Activated gamma-delta T cell (primary cell): Measurements from ENCODE around the gene MYO15B.

Source experiments
- DNase-seq: peaks from one replicate; lab custom pipeline; 2025; lab: John Stamatoyannopoulos, UW

MYO15B gene

DNA sequence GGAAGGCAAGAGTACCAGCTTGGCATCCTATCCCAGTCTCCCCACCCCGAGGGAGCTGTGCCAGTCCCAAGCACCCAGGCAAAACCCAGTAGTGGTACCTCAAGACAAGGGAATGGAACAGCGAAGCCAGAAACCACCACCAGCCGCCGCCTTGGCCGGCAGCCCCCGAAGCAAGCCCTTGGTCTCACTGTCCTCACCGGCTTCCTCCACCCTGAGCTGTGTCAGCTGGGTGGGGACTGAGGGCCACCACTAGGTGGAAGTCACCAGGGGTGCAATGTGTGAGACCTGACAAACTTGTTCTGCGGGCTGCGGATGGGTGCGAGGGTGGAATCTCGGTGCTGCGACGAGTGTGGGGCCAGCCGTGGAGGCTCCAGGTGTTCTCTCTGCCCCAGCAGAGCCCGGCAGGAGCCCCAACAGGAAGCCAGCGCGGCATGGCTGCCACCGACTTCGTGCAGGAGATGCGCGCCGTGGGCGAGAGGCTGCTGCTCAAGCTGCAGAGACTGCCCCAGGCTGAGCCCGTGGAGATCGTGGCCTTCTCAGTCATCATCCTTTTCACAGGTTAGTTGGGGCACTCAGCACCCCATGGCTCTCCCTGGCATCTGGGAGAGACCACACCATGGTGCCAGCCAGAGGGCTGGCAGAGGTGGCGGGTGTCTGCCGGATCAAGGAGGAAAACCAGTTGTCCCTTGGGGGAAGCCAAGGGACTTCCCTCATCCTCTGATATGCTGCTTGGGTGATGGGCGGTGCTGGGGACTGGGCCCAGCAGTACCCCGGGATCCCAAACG, 52.4 kb downstream of the MYO15B start:
- no peak for DNase-seq

DNA sequence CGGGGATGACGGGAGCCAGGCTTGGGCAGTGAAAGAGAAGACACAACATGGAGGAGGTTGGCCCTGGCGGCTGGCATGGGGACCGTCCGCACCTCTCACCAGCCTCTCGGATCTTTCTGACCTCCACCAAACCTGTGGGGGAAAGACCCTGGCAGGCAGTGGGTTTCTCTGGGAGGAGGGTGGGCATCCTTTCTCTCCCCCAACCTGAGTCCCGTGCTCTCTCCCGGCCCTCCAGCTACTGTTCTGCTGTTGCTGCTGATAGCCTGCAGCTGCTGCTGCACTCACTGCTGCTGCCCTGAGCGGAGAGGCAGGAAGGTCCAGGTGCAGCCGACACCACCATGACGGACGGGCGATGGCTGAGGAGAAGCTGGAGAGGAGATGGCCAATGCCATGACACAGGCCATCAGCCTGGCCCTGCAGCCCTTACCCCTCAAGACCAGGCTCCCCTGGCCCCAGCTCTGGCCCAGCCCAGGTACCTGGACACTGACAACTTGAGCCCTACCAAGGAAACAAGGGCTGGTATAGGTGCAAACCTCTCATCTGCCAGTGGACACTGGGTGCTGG, 53.0 kb downstream of the MYO15B start:
- DNase-seq: no peak

DNA sequence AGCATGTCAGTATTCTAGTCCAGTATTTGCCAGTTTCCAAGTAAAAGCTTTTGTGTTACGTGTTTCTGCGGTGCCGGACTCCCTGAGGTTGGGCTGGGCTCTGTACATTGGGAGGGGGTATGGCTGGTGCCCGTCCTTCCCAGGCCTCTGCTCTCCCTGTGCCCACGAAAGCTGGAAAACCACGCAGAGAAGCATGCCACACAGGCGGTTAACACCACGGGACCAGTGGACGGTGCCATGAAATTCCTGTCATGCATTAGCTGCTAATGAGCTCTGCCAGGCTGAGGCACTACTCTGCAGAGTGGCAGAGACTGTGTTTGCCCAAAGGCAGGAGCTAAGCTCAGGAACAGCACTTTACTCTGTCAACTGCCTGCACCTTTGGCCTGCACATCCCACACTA, 53.7 kb downstream of the MYO15B start:
- DNase-seq: no peak

DNA sequence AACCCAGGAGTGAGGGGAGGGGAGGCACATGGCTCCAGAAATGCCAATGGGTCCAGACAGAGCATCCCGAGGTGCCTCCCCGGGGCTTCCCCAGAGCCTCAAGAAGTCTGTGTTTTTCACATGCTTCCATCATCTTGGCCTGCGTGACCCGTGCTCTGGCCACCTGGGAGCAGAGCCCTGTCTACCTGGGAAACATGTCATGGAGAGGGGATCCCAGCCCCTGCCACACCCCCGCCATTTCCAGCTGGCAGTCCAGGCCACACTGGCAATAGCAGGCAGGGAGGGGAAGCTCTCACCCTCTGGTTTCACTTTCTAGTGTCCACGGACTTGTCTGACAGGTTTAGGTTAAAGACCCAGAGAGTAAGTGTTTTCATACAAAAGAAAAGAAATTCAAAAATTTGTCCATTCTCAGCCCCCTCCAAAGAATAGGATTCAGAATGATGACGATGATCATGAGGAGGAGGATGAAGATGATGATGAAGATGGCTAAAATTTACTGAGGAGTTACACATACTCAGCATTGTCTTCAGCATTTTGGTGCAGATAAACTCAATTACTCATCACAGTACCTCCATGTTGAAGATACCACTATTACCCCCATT, 54.7 kb downstream of the MYO15B start:
- DNase-seq: no peak

DNA sequence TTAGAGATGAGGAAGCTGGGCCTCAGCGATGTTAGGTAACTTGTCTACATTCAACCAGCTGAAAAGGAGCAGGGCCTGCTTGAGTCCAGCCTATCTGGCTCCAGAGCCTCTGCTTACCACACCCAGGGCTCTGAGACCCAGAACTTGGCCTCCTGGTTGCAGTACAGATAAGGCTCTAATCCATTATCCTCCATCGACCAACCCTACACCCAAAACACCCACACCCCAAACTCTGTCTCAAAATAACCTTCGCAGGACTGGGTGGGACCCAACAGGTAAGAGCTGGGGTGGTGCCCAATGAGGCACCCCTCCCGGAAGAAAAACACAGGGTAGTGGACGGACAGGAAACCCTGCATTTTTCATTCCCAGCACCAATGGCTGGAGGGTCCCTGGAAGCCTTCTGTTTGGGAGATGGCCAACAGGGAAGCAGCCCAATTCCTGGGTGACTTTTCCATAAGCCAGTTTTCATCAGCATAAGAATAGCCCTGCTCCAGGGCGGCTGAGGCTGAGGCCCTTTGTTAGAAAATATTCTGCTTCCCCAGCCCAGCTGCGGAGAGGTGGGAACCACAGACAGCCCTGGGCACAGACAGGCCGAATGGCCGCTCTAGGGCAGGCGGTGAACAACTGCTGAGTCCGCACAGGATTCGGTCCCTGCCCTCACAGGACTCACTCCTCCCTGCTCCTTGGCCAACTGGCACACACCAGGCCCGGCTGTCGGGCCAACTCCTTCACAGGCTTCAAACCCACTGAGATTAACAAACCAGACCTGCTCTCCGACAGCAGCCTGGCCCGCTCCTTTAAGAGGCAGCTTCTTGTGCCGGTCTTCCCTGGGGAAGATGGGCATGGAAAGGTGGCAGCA, 55.4 kb downstream of the MYO15B start:
- no peak for DNase-seq

DNA sequence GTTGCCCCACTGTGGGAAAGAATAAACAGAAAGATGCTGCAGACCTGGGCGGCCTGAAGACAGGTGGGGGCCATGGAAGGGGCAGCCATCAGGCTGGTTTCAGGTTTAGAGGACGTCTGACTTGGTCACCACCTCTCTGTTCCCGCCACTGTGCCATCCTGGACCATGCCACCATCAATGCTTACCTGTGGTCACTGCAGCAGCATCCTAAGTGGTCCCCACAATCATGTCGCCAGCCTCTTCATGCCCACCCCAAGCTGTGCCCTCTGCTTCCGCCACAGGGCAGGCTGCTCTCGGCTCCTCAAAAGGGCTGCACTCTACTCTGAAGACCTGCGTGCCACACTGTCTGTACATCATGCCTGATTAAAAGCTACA, 56.0 kb downstream of the MYO15B start:
- no peak for DNase-seq

DNA sequence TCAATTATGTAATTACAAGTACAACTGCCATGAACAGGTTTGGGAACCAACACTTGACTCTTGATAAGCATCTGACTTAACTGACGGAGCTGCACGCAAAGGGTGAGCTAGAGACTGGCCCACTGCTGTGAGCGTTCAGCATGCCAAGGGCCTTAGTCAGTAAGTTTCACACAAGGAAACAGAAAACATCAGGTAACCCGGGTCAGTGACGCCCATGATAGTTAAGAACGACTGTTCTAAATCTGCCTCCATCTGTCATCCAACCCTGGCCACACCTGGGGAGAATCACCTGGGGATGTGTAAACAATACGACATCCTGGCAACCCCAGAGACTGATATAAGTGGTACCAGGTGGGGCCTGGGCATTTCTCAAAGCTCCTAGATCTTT, 57.9 kb downstream of the MYO15B start:
- DNase-seq: no peak

DNA sequence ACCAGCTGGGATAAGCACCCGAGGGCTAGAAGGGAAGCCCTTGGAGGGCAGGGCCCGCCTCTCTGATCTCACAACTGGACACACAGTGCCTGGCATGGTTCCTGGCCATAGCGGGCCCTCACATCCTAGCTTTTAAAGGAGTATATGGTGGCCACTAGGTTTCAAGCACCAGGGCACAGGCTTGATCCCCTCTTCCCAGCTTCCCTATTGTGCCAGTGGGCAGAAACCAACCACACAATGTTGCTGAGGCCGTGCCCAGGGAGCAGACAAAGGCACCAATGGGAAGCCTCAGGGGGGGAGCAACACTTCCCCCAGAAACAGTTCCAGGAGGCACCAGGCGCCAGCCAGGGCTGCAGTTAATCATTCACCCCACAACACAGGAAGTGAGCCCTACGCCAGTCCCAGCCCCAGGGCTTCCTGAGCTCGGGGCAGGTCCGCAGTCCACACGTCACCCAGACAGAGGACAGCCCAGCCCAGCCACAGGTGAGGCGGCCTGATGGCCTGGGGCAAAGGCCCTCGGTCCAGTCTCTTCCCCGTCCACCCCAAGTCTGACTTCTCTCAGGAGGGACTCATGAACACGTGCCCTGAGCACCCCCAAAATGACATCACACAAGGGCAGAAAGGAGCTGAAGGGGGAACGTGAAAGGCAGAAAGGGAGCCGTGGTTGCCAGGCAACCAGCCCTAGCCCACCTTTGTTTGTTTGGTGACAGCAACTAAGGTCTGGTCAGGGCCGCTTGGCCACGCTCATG, 58.5 kb downstream of the MYO15B start:
- DNase-seq: no peak

DNA sequence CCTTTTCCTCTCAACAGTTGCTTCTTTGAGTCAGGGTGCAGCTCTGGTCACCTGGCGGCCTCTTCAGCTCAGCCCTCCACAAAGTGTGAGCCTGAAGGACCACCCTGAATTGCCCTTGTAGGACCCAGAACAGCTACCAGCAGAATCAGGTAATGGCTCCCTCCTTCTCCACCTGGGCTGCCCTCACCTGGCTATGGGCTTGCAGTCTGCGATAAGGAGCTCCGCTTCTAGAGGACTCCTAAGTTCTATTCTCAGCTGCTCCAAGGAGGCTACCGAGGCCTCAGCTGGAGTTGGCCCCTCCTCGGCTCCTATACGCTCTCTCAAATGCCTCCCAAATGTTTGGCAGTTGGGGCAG, 59.0 kb downstream of the MYO15B start:
- DNase-seq: no peak

DNA sequence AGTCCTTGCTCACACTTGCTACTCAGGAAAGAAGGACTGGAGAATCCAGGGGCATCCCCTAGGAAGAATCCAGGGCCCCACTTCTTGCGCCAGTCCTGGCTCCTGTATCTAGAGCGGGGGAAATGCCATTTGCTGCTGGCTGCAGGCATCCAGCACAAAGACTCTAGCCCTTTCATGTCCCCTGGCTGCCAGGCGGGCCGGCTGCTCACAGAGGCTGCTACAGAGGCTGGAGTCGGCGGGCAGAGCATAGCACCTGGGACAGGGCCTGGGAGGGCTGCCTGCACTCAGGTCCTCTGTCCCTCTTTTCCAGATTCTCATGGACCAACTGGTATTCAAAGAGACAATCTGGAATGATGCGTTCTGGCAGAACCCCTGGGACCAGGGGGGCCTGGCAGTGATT, 59.5 kb downstream of the MYO15B start:
- DNase-seq: no peak

DNA sequence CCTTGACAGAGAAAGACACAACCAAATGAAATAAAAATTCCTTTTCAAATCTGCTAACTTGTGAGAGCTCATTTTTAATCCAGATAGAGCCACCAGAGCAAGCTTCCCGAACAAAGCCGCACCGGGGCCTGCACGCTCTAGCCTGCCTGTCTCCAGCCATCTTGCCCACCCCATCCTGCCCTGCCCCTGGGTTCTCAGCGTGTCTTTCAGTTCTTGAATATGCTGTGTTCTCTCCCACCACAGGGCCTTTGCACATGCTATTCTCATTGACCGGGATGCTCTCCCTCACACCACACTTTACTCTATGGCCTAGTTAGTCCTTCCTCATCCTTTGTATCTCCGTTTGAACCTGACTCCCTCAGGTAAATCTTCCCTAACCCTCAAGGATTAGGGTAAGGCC, 60.3 kb downstream of the MYO15B start:
- no peak for DNase-seq

DNA sequence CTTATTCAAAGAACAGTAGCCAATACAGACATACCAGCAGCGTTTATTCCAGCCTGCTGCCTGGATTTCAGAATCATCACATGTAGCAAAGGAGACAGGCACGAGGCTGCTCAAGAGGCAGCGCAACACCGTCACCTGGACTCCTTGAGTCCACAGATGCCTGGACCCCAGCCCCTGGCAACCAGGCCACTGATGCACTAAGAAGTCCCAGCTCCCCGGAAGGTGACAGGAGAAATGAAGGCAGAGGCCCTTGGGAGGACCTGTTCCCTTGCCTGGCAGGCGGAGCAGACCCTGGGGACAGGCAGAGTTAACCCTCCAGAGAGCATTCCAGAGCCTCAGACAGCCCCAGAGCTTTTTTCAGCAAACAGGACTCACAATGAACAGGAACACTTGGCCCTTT, 62.1 kb downstream of the MYO15B start:
- DNase-seq: no peak

DNA sequence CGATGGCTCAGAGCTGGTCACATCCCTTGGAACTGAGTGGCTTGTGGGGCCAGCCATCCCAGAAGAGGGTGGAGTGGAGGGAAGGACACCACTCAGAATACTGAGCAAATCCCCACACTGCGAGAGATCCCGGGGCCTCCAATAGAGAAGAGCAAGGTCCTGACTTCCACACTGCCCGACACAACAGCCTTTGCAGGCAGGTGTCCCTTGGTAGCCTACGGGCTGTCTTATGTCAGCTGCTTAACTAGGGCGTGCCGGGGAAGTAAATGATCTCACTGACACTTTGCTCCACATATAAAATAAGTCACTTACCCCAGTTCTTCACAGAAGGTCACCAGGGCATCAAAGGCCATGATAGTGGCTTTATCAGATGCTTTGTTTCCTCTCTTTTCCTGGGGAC, 63.3 kb downstream of the MYO15B start:
- no peak for DNase-seq

DNA sequence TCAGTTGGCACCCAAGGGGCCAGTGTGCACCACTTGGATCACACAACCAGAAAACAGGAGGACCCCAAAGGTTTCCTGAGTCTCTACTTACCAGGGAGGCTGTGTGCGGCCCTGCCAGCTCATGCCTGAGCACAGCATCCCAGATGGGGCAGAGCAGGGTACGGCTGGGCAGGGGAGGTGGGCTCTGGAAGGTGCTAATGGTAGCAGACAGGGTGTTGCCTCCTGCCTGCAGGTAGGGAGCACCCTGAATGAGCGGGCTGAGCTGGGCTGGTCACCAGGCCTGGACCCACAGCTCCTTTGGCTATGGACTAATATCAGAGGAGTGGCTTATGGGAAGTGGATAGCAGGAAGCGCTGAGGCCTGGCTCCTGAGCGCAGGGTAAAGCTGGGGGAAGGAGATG, 64.7 kb downstream of the MYO15B start:
- no peak for DNase-seq

DNA sequence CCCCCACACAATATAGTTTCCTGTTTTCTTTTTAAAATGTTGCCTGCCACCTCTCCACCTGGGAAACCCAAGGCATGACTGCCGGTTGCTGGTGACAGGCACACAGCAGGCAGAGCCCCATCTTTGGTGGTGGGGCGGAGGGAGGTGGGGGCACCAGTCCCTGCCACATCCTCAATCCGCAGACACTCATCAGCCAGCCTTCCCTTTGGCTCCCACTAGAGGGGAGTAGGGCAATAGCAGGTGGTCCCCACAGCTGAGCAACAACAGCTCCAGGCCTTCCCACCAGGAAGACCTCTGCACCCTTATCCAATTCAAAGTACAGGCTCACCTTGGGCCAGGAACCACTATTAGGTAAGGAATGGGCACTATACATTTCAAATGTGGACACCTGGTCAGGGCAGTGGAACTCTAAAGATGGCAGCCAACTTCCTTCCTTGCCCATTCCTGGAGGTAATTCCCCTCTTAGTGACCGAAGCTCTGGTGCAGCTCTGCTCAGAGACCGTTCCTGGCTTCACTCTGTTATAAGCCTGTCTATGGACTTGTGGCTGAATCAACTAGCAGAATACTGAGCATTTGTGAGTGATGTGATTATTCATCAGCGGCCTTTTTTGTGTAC, 65.4 kb downstream of the MYO15B start:
- DNase-seq: no peak

DNA sequence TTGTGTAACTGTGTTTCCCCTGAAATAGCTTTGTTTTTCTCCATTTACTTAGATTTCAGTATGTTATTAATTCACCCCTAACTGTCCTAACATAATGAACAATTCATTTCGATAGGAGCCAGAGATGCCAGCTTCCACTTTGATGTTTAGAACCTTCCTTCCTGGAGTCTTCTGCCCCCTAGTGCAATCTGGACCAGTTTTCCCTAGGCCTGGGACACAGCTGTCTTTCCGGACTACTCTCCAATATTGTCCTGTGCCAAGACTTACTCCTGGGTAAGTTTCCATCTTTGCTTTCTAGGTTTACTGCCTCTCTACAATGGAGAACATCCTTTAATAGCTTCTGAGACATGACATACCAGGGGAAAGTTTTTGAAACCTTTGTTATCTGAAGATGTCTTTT, 66.6 kb downstream of the MYO15B start:
- no peak for DNase-seq

DNA sequence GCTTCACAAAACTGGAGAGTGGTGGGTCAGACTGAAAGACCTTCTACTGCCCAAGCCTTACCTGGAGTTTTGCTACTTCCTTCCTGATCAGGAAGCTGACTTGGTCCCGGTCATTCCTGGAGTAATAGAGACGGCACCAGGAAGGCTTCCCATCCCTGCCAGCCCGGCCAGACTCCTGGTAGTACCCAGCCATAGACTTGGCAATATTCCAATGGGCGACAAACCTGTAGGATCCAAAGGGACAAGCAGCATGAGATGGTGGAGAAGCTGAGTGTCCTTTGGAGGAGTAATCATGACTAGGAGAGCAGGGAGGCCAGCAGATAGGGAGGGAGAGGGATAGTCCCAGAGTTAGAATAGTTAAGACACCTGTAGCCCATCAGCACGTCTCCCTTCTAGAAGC, 70.6 kb downstream of the MYO15B start:
- no peak for DNase-seq

DNA sequence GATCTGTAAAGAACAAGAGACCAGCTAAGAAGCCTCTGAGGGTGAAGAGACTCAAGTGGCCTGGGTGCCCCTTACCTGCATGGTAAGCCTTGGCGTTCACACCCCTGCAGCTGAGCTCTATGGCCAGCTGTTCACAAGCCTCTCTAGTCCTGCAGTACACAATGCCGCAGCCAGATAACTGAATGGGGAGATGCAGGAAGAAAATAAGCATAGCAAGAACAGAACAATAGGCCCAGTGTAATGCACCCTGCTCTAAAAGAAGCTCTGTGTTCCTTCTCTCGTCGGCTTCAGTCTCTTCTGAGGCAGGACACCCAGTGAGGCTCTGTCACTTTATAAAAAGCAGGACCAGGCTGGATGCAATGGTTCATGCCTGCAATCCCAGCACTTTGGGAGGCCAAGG, 73.9 kb downstream of the MYO15B start:
- DNase-seq: no peak

DNA sequence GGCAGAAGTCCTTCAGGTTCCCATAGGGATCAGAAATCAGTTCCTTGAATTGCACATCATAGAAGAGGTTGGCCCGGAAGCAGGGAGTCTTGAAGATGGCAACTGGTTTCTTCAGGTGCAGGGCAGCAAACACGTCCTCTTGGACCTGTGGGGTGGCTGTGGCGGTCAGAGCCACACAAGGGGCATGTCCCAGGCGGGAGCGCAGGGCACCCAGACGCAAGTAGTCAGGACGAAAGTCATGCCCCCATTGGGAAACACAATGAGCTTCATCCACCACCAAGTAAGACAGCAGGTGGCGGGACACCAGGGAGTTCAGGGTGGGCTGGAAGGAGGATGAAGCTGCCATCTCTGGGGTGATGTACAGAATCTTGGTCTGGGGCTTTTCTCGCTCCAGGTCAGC, 74.9 kb downstream of the MYO15B start:
- DNase-seq: no peak

DNA sequence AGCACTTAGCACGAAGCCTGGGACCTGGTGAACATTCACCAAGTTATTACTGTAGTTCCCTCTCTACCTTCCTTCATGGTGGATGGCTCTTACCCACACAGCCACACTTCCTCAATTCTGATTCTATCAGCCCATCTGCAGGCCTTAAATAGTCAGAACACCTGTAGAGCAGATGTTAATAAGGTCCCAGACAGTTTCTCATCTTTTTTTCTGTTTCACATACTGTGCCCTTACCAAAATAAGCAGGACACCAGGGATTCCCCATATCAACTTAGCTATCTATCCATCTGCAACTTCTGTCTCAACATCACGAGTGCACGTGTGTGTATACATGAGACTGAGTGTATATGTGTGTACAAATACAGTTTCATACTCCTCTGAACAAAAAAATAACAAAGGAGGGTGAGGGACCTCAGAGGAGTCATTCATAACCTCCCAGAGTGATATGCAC, 76.5 kb downstream of the MYO15B start:
- DNase-seq: no peak

DNA sequence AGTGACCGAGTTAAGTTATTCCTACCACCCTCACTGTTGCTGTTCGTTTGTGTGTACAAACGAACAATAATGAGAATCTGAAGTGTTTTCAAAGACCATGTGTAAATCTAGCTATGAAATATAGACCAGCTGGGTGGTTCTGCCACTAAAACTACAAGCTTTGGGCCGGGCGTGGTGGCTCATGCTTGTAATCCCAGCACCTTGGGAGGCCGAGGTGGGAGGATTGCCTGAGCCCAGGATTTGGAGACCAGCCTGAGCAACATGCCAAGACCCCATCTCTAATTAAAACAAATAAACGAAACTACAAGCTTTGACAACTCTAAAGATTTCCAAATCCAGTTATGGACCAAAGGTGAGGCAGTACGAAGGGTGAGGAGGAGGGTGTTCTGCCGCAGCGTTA, 78.4 kb downstream of the MYO15B start:
- no peak for DNase-seq
